GM23248 (cell line): ENCODE data around the gene TSHZ2.

ENCODE experiments used
- EZH2 ChIP-seq: fragments of 200-600 bp; sonication (generic); IDR thresholded peaks from 2 replicates; pipeline ENCODE4 v1.6.1; 2018; ENCODE audit warnings: antibody characterized with exemption, mild to moderate bottlenecking; ENCODE audit not compliant: insufficient read depth, poor library complexity, severe bottlenecking
- EZH2phosphoT487 ChIP-seq: fragments of 200-600 bp; sonication (generic); IDR thresholded peaks from 2 replicates; pipeline ENCODE4 v1.6.1; 2018; ENCODE audit warnings: antibody characterized with exemption, moderate library complexity, mild to moderate bottlenecking, low read depth; ENCODE audit not compliant: insufficient read depth

DNA sequence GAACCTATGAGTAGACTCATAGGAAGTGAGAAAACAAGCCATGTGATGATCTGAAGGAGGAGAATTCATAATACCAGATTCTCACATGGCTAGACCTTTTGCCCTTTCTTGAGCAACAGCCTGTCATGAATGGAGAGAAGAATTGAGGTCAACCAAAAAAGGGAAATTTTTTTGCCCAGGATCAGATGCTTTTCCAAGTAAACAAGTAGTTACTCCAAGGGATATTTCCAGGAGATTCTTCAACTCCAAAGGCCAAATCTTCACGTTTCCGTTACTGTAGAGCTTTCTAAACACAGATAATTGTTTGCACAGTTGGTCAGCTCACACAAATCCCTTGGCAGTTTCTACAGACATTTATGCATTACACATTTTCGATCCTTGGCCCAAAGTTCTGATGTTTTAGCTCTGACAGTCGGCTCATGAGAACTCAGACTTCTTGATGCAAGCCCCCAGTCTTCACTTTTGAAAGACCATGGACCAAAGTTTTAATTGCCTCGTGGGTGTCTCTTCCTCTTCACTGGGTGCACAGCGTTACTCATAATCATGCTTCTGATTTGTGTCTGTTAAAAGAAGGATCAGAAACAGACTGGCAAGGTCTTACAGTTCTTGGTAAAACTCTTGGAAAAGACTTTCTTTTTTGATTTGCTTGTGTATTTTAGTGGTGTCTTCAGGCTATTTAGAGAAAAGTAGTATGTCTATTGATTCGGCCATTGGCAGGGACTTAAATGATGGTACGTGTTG, 115.0 kb downstream of the TSHZ2 start:
- TF ChIP-seq EZH2 (no peak), EZH2phosphoT487 (no peak)
